HFFc6 (cell line): Measurements from ENCODE around the gene MFAP5. TPM values are rescaled to one million over a fixed set of nuclear protein-coding genes. Genes with fewer than 3 reads are reported as not detected.

ENCODE experiments used
- DNase-seq: peaks from one replicate; pipeline ENCODE4 v3.0.0-alpha.2; 2018
- H3K27ac Mint-ChIP-seq: 2 replicates; pipeline ENCODE4 v1.8.0; 2020; ENCODE audit warnings: mild to moderate bottlenecking, mixed read lengths
- H3K27me3 Mint-ChIP-seq: 2 replicates; pipeline ENCODE4 v1.8.0; 2021; ENCODE audit warnings: mild to moderate bottlenecking, moderate library complexity, mixed read lengths; ENCODE audit not compliant: insufficient read depth
- H3K36me3 Mint-ChIP-seq: 2 replicates; pipeline ENCODE4 v1.8.0; 2021; ENCODE audit warnings: low read depth, mixed read lengths
- H3K4me1 Mint-ChIP-seq: 2 replicates; pipeline ENCODE4 v1.8.0; 2020; ENCODE audit warnings: low read depth, mixed read lengths
- H3K4me3 Mint-ChIP-seq: 2 replicates; pipeline ENCODE4 v1.8.0; 2020; ENCODE audit warnings: mild to moderate bottlenecking, moderate library complexity, mixed read lengths
- H3K9me3 Mint-ChIP-seq: 2 replicates; pipeline ENCODE4 v1.8.0; 2020; ENCODE audit warnings: mild to moderate bottlenecking, mixed read lengths
- CTCF ChIP-seq: fragments of 200-600 bp; sonication (generic); IDR thresholded peaks from 2 replicates; pipeline ENCODE4 v1.5.0; 2021; ENCODE audit warnings: antibody characterized with exemption, mild to moderate bottlenecking
- long read RNA-seq: library from polyadenylated mRNA; unstranded; transcript quantifications from one replicate; pipeline ENCODE4 v2.0.0, GENCODE V29; 2019
- total RNA-seq, 6 experiments: library from RNA; stranded (reverse); fragmentation: NEBNext Ultra II Directional; extraction: Animal tissue kit (Norgen Biotek cat#: 25700); gene quantifications; 2 replicates in 1 of 6; 3 replicates in 5 of 6; pipeline ENCODE4 v1.2.3, GENCODE V29; 2021

The MFAP5 gene
- total RNA-seq = 100 to 1,000 TPM in 4 of 6 experiments, 10 to 100 TPM in 2; 42.1 to 194 (median 167) TPM
- long read RNA-seq, transcript MFAP5-202 (9 exons, 1,195 nt) = minor isoform, 6 of 22 reads
- long read RNA-seq, transcript MFAP5-201 (10 exons, 2,845 nt) = major isoform, 12 of 22 reads
- long read RNA-seq, partial matches to known transcripts = 2 of 22 reads
- long read RNA-seq, other reads (novel, unspliced or antisense) = 1 of 22 reads

GRCh38 chr12:8662593-8662992, at the start of gene MFAP5:
Gene MFAP5, minus strand, starts transcription at chr12:8662826. Its CDS starts 722 bp downstream, at chr12:8662104.
- Mint-ChIP-seq H3K4me3 (no peak within 1 kb of the TSS), H3K27me3 (peaks cover 1% of the 10 kb centered on the region), H3K36me3 (no peaks in the 10 kb centered on the region; the same call in 1 of the 2 replicates), H3K27ac (no peak within 1 kb of the TSS), H3K9me3 (no peaks in the 10 kb centered on the region), H3K4me1 (peaks cover 19% of the 10 kb centered on the region)
- peak; percentile 63 for DNase-seq
- TF ChIP-seq CTCF = no peak

- Mint-ChIP-seq H3K9me3 (no peaks in the 10 kb centered on the region), H3K4me3 (peak overlapping the region; percentile 74; the same call in 1 of the 2 replicates), H3K36me3 (no peaks in the 10 kb centered on the region), H3K27ac (peak overlapping the region; percentile 51; the same call in 1 of the 2 replicates), H3K27me3 (no peaks in the 10 kb centered on the region), H3K4me1 (peaks cover 10% of the 10 kb centered on the region)
- DNase-seq = no peak
- TF ChIP-seq CTCF = no peak
These were observed 46.7 kb upstream of the MFAP5 start for GRCh38 chr12:8709124-8709830.

- no peaks in the 10 kb centered on the region for H3K9me3 Mint-ChIP-seq
- no peak overlapping the region for H3K4me3 Mint-ChIP-seq
- H3K27me3 Mint-ChIP-seq = no peaks in the 10 kb centered on the region
- H3K36me3 Mint-ChIP-seq = 0 out of 2 replicates have a peak, but pooled peaks cover 4% of the 10 kb centered on the region
- TF ChIP-seq CTCF = no peak
- no peak overlapping the region for H3K27ac Mint-ChIP-seq
- peaks cover 24% of the 10 kb centered on the region for H3K4me1 Mint-ChIP-seq
- DNase-seq = no peak
These were observed 39.5 kb upstream of the MFAP5 start for GRCh38 chr12:8702159-8702558.

GRCh38 chr12:8701046-8701660, 38.5 kb upstream of the MFAP5 start:
- no peak for TF ChIP-seq CTCF
- no peaks in the 10 kb centered on the region for H3K9me3 Mint-ChIP-seq
- no peak for DNase-seq
- H3K36me3 Mint-ChIP-seq = 0 out of 2 replicates have a peak, but pooled peaks cover 4% of the 10 kb centered on the region
- H3K4me1 Mint-ChIP-seq = peaks cover 33% of the 10 kb centered on the region
- H3K27ac Mint-ChIP-seq = no peak overlapping the region
- no peak overlapping the region for H3K4me3 Mint-ChIP-seq
- no peaks in the 10 kb centered on the region for H3K27me3 Mint-ChIP-seq

GRCh38 chr12:8699714-8700113, 37.1 kb upstream of the MFAP5 start:
- Mint-ChIP-seq H3K4me3 (peak overlapping the region; percentile 79), H3K9me3 (no peaks in the 10 kb centered on the region)

More at GRCh38 chr12:8699714-8700113, 37.1 kb upstream of the MFAP5 start:
- no peaks in the 10 kb centered on the region for H3K27me3 Mint-ChIP-seq
- peak overlapping the region; percentile 61; the same call in 1 of the 2 replicates for H3K27ac Mint-ChIP-seq
- no peak for DNase-seq
- TF ChIP-seq CTCF = no peak
- peaks cover 33% of the 10 kb centered on the region for H3K4me1 Mint-ChIP-seq
- H3K36me3 Mint-ChIP-seq = 0 out of 2 replicates have a peak, but pooled peaks cover 4% of the 10 kb centered on the region
